Nephron (organoid): ENCODE measurements around the gene NUP35.

ENCODE experiments used
- H3K27ac Mint-ChIP-seq, 3 experiments: 2 replicates each; pipeline ENCODE4 v1.8.0; 2020; ENCODE audit warnings: mixed read lengths in 3 of 3, mild to moderate bottlenecking in 2 of 3, moderate library complexity in 1 of 3
- H3K27me3 Mint-ChIP-seq: 2 replicates; pipeline ENCODE4 v1.8.0; 2021; ENCODE audit warnings: low read depth, mild to moderate bottlenecking, moderate library complexity, mixed read lengths
- H3K36me3 Mint-ChIP-seq: 2 replicates; pipeline ENCODE4 v1.8.0; 2020; ENCODE audit warnings: low read depth, mixed read lengths
- H3K4me1 Mint-ChIP-seq: 2 replicates; pipeline ENCODE4 v1.8.0; 2020; ENCODE audit warnings: mixed read lengths
- H3K4me3 Mint-ChIP-seq, 3 experiments: 2 replicates each; pipeline ENCODE4 v1.8.0; 2020; ENCODE audit warnings: mild to moderate bottlenecking in 3 of 3, mixed read lengths in 3 of 3, moderate library complexity in 2 of 3
- H3K9me3 Mint-ChIP-seq: 2 replicates; pipeline ENCODE4 v1.8.0; 2020; ENCODE audit warnings: mixed read lengths
- CTCF ChIP-seq, 3 experiments: fragments of 200-600 bp; sonication (generic); IDR thresholded peaks; one replicate each; pipeline ENCODE4 v1.5.0; 2021; ENCODE audit warnings: antibody characterized with exemption in 3 of 3; ENCODE audit not compliant: unreplicated experiment in 3 of 3

Gene NUP35

GRCh38 chr2:183088061-183088460 is 36.2 kb upstream of the NUP35 start:
- Mint-ChIP-seq H3K4me3 (no peak overlapping the region), H3K9me3 (no peaks in the 10 kb centered on the region), H3K36me3 (no peaks in the 10 kb centered on the region), H3K4me1 (no peaks in the 10 kb centered on the region), H3K27ac (no peak overlapping the region), H3K27me3 (no peaks in the 10 kb centered on the region)
- TF ChIP-seq CTCF (IDR thresholded peaks at IDR 0.05; ENCODE audit: unreplicated experiment in 3 of 3), result no peak

GRCh38 chr2:183089192-183089851 is 34.9 kb upstream of the NUP35 start:
- no peak overlapping the region for H3K27ac Mint-ChIP-seq
- H3K9me3 Mint-ChIP-seq, result no peaks in the 10 kb centered on the region
- no peak overlapping the region for H3K4me3 Mint-ChIP-seq
- TF ChIP-seq CTCF (IDR thresholded peaks at IDR 0.05; ENCODE audit: unreplicated experiment in 3 of 3), result no peak
- no peaks in the 10 kb centered on the region for H3K36me3 Mint-ChIP-seq
- H3K4me1 Mint-ChIP-seq, result no peaks in the 10 kb centered on the region
- H3K27me3 Mint-ChIP-seq, result no peaks in the 10 kb centered on the region

GRCh38 chr2:183091318-183091953 is 32.8 kb upstream of the NUP35 start:
- no peaks in the 10 kb centered on the region for H3K4me1 Mint-ChIP-seq
- H3K9me3 Mint-ChIP-seq, result no peaks in the 10 kb centered on the region
- H3K27me3 Mint-ChIP-seq, result no peaks in the 10 kb centered on the region
- H3K27ac Mint-ChIP-seq, result no peak overlapping the region
- H3K4me3 Mint-ChIP-seq, result no peak overlapping the region
- no peaks in the 10 kb centered on the region for H3K36me3 Mint-ChIP-seq
- no peak for TF ChIP-seq CTCF (IDR thresholded peaks at IDR 0.05; ENCODE audit: unreplicated experiment in 3 of 3)

- H3K9me3 Mint-ChIP-seq, result no peaks in the 10 kb centered on the region
- TF ChIP-seq CTCF (IDR thresholded peaks at IDR 0.05; ENCODE audit: unreplicated experiment in 3 of 3), result no peak
- no peak overlapping the region for H3K27ac Mint-ChIP-seq
- H3K27me3 Mint-ChIP-seq, result no peaks in the 10 kb centered on the region
- no peak overlapping the region for H3K4me3 Mint-ChIP-seq
- H3K4me1 Mint-ChIP-seq, result no peaks in the 10 kb centered on the region
- no peaks in the 10 kb centered on the region for H3K36me3 Mint-ChIP-seq
Measured at GRCh38 chr2:183091954-183092345, 32.3 kb upstream of the NUP35 start.

- Mint-ChIP-seq H3K27me3 (no peaks in the 10 kb centered on the region), H3K4me3 (no peak overlapping the region), H3K4me1 (no peaks in the 10 kb centered on the region), H3K36me3 (no peaks in the 10 kb centered on the region), H3K9me3 (no peaks in the 10 kb centered on the region), H3K27ac (no peak overlapping the region)
- no peak for TF ChIP-seq CTCF (IDR thresholded peaks at IDR 0.05; ENCODE audit: unreplicated experiment in 3 of 3)
Measured at GRCh38 chr2:183093857-183094657, 30.2 kb upstream of the NUP35 start.
